ENCODE data around the gene AGK. TPM values are rescaled to one million over a fixed set of nuclear protein-coding genes. Genes with fewer than 3 reads are reported as not detected.

AGK gene
- total and polyA plus RNA-seq, 4 donors = 7.2 to 13.6 (median 8.9) TPM

DNA sequence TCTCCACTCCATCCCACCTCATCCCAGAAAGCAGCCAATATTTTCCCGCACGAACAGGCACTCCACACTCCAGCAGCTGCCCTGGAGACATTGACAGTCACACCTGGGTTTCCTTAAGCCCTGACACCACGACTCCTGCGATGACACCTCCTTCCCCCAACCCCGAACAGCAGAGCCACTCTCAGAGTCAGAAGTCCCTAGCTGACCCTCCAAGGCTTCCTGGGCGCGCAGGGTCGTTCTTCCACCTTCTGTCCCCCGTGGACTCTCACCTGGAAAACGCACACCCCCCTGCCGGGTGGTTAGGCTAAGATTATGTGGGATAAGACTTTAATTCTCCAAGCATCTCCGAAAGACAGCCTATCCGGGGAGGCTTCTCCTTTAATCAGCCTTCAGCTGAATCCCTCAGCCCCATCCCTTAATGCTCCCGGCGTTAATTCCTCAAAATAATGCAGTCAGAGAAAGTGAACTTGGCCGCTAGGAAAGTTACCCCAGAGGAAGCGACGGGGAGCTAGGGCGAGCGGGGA lies 149.7 kb downstream of the AGK start:
- Histone ChIP-seq H3K27me3 (ENCODE audit: control insufficient read depth in 4 of 4, insufficient read depth in 4 of 4, low read length in 3 of 4) (no peaks in the 10 kb centered on the region), H3K4me3 (ENCODE audit: low read depth in 1 of 3, low read length in 3 of 3) (peak overlapping the region; percentile 31 to 96 (median 37)), H3K4me1 (ENCODE audit: control insufficient read depth in 4 of 4, insufficient read depth in 4 of 4, low read length in 3 of 4) (peaks cover 8 to 40% (median 32%) of the 10 kb centered on the region in 4 donors), H3K36me3 (ENCODE audit: control insufficient read depth in 4 of 4, insufficient read depth in 3 of 4, low read depth in 1 of 4, low read length in 3 of 4) (no peaks in the 10 kb centered on the region), H3K27ac (ENCODE audit: low read depth in 1 of 2, low read length in 2 of 2) (peak overlapping the region; percentile 36 to 62), H3K9me3 (ENCODE audit: control insufficient read depth in 4 of 4, low read length in 3 of 4) (no peaks in the 10 kb centered on the region), H3K9ac (ENCODE audit: low read depth in 1 of 2, low read length in 2 of 2) (peak overlapping the region in 1 of 2 donors; percentile 15)
- no peak for TF ChIP-seq FOXA2 (IDR thresholded peaks at IDR 0.05)
- no peak for TF ChIP-seq FOXA1 (IDR thresholded peaks at IDR 0.05)
- TF ChIP-seq YY1 (IDR thresholded peaks at IDR 0.05) = no peak
- TF ChIP-seq, protein P1, sequence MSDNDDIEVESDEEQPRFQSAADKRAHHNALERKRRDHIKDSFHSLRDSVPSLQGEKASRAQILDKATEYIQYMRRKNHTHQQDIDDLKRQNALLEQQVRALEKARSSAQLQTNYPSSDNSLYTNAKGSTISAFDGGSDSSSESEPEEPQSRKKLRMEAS (IDR thresholded peaks at IDR 0.05) = no peak
- no peak for TF ChIP-seq NR2F2 (IDR thresholded peaks at IDR 0.05)
- TF ChIP-seq GABPA (IDR thresholded peaks at IDR 0.05 in 1 of 2, conservative IDR thresholded peaks at IDR 0.05 in 1 of 2) = no peak
- no peak for TF ChIP-seq RAD21 (IDR thresholded peaks at IDR 0.05)
- no peak for TF ChIP-seq HNF4A (conservative IDR thresholded peaks at IDR 0.05)
- TF ChIP-seq JUND (IDR thresholded peaks at IDR 0.05) = no peak
- TF ChIP-seq CTCF (IDR thresholded peaks at IDR 0.05; ENCODE audit: low read depth, low read length, missing input control) = no peak
- TF ChIP-seq, protein P2, sequence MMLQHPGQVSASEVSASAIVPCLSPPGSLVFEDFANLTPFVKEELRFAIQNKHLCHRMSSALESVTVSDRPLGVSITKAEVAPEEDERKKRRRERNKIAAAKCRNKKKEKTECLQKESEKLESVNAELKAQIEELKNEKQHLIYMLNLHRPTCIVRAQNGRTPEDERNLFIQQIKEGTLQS (IDR thresholded peaks at IDR 0.05) = no peak
- TF ChIP-seq REST (IDR thresholded peaks at IDR 0.05) = no peak
- no peak for DNase-seq (ENCODE audit: low spot score)
- 17% methylated on average over 20 of the region's 20 CpGs for WGBS

DNA sequence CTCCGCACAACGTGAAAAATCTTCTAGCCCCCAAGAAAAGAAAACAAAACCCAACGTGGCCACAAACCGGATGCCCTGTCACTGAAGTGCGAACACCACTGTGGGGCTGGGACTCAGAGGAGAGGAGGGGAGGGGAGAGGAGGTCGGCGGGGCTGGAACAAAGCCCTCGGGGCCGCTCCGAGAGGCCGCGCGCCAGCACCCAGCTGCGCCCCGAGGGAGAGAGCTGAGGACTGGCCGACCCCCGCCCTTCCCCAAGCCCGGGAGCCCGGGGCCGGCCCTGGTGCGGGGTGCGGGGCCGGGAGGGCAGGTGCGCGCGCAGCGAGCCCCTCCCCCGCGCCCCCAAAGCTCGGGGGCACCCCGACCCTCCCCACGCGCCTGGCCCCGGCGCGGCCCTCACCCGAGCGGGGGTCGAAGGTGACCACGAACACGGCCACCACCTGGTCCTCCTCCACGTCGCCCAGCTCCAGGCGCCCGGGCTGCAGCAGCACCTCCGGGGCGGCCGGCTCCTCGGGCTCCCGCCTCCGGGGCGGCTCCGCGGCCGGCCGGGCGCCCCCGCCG lies 150.4 kb downstream of the AGK start:
- under 1% methylated on average over 59 of the region's 59 CpGs for WGBS
- H3K9me3 ChIP-seq (ENCODE audit: control insufficient read depth in 4 of 4, low read length in 3 of 4) = no peaks in the 10 kb centered on the region
- H3K9ac ChIP-seq (ENCODE audit: low read depth in 1 of 2, low read length in 2 of 2) = peak overlapping the region; percentile 19 to 27
- peak overlapping the region; percentile 65 to 75 for H3K27ac ChIP-seq (ENCODE audit: low read depth in 1 of 2, low read length in 2 of 2)
- peak; percentile 46 for DNase-seq (ENCODE audit: low spot score)
- TF ChIP-seq EGR1 (IDR thresholded peaks at IDR 0.05; ENCODE audit: low read depth in 2 of 2) (no peak), GABPA (IDR thresholded peaks at IDR 0.05 in 1 of 2, conservative IDR thresholded peaks at IDR 0.05 in 1 of 2) (no peak), HNF4G (IDR thresholded peaks at IDR 0.05) (no peak), FOXA2 (IDR thresholded peaks at IDR 0.05) (no peak), CTCF (IDR thresholded peaks at IDR 0.05; ENCODE audit: low read depth, low read length, missing input control) (no peak), REST (IDR thresholded peaks at IDR 0.05) (no peak), TAF1 (conservative IDR thresholded peaks at IDR 0.05) (no peak), YY1 (IDR thresholded peaks at IDR 0.05) (no peak), FOXA1 (IDR thresholded peaks at IDR 0.05) (no peak), RXRA (IDR thresholded peaks at IDR 0.05) (no peak), RAD21 (IDR thresholded peaks at IDR 0.05) (no peak)
- TF ChIP-seq, protein P2 (IDR thresholded peaks at IDR 0.05) = no peak
- TF ChIP-seq, protein P1 (IDR thresholded peaks at IDR 0.05) = no peak
- peaks cover 6 to 34% (median 25%) of the 10 kb centered on the region in 4 donors for H3K4me1 ChIP-seq (ENCODE audit: control insufficient read depth in 4 of 4, insufficient read depth in 4 of 4, low read length in 3 of 4)
- peak overlapping the region; percentile 58 to 96 (median 73) for H3K4me3 ChIP-seq (ENCODE audit: low read depth in 1 of 3, low read length in 3 of 3)
- H3K36me3 ChIP-seq (ENCODE audit: control insufficient read depth in 4 of 4, insufficient read depth in 3 of 4, low read depth in 1 of 4, low read length in 3 of 4) = no peaks in the 10 kb centered on the region
- no peaks in the 10 kb centered on the region for H3K27me3 ChIP-seq (ENCODE audit: control insufficient read depth in 4 of 4, insufficient read depth in 4 of 4, low read length in 3 of 4)
